Ecto neural progenitor cell (in vitro differentiated cells): Measurements from ENCODE around the gene COG5.
A peak's percentile ranks its signal among the peaks of the same experiment; 100 is the strongest.

Experiments used
- DNase-seq: peaks from one replicate; pipeline ENCODE4 v3.0.0-alpha.2; 2018; ENCODE audit warnings: low spot score

The COG5 gene

DNA sequence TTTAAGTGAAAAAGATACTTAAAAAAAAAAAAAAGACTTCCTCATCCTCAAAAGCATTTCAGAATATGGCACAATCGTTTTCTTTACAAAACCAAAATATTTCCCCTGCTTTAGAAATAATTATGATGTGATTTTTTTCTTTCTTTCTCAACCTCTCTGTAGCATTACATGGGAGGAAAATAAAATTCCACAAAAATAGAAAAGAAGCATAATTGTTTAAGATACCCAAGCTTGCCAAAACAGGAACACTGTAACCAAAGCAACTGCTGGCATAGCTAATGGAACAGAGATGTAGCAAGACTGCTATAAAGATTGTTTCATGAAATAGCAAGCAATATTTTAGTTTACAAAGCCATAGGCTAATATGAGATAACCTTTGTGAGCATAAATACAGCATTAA, 169.4 kb downstream of the COG5 start:
- DNase-seq: no peak

DNA sequence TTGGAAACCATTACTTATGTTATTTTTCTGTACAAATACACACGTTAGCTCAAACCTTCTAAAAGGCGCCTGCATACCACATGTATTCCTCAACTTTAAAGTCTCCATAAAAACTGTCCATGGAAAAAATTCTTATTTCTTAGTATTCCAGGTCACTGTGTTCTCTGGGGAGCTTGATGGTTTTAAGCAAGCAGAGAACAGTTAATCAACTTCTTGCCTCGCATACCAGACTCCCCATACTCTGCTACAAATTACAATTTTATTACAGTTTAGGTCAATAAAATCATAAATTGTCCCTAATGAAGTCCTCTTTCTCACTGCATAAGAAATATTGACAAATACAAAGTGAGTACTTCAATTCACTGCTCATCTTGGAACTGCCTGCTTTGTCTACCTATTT, 170.9 kb downstream of the COG5 start:
- no peak for DNase-seq

DNA sequence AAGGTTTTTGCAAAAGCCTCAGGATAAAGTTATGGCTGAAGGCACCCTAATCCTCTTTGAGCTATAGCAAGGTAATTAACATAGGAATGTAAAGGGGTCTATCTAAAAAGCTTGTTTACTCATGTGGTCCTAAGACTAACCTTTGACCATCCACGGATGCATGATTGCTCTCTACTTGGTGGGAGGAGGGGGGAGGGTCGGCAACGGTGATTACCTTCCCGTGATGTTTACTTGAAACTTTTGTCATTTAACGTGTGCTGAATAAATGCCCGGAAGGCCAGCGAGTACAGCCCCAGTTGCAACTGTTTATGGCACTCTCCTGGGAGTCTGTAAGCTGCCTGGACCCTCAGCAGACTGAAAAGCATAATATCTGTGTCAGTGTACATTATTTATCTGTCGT, 172.8 kb downstream of the COG5 start:
- DNase-seq: no peak

DNA sequence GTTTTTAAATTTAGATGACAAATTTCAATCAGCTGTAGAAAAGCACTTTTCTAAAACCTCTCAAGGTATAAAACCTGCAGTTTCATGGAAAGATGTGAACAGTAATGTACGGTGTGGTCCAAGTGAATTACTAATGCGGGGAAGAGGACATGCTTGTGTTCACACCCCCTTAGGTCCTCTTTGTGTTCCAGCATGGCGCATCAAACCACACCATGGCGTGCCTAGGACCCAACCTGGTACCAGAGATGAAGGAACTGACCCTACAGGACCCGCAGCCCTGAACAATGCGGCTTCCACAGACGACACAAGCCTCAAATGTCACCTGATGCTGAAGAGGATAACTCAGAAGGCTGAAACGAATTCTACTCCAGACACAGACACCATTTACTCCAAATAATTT, 175.1 kb downstream of the COG5 start:
- no peak for DNase-seq

DNA sequence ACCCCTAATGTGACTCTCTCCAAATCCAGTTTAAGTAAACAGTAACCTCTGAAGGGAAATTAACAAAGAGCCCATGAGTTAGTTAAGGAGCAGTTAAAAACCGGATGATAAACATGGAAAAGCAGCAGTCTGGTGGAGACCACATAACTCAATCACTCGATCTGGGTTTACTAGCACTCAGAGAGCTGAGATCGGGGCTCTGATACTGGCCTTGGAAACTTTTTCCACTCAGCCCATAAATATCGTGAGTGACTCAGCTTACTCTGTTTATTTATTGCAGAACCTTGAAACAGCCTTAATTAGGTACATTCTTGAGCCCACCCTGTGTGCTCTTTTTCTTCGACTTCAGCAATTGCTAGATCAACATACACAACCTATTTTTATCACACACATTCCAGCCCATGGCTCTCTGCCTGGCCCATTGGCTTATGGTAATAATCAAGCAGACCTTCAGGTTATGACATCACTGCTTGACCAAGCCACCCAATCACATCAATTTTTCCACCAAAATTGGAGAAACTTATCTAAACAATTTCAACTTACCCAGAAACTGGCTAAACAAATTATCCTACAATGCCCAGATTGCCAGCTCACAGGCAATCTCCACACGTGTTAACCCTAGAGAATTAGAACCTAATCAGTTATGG, 176.0 kb downstream of the COG5 start:
- DNase-seq: no peak

DNA sequence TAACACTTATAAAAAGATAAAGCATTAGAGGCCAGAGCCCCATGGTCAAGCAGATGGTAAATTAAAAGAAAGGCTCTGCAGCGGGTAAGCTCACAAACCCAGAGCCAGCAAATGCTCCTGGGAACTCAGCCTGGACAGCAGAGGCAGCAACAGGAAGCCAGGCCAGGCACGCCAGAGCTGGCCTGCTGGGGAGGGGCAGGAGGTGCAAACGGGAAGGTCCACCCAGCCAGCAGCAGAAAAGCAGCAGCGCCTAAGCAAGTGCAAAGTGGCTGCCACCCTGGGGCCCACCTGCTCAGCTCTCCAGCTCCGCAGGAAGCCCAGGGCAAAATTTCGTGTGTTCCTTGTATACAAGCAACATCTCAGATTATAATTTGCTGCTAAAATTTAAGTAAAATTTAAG, 176.6 kb downstream of the COG5 start:
- peak; percentile 58 for DNase-seq

DNA sequence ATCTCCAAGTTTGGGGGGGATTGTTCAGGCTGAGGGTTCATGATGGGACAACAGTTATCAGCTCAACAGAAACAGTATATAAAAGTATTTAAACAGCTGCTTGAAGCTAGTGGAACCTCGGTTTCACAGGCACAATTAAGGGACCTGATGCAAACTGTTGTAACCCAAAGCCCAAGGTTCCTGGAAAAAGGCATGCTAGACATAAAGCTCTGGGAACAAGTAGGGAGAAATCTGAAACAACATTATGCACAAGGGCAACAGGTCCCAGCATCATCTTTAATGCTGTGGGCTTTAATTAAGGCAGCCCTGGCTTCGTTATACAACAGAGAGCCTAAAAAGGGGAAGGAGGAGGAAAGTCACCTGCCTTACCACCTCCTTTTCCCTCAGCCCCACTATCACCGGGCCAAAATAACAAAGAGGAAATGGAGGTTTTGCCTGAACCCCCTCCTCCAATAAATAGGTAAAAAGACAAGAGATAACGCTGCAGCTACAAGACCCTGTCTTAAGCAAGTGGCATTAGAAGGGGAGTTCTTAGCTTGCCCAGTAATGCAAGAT, 177.1 kb downstream of the COG5 start:
- DNase-seq: no peak

DNA sequence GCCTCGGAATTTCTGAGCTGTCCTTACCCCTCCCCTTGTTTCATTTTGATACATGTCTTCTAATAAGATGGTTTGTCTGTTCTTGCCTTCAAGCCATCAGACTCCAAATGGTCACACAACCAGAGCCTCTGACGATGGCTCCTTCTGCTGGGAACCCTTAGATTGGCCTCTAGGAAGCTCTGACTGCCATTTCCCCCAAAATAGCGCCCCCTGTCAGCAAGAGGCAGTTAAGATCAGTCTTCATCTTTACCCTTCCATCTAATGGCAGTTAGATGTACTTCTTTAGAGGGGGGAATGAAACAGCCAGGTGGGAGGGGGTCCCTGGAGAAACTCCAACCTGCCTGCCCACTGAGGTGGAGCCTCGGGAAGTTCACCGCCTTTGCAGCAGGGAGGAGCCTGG, 179.7 kb downstream of the COG5 start:
- no peak for DNase-seq

DNA sequence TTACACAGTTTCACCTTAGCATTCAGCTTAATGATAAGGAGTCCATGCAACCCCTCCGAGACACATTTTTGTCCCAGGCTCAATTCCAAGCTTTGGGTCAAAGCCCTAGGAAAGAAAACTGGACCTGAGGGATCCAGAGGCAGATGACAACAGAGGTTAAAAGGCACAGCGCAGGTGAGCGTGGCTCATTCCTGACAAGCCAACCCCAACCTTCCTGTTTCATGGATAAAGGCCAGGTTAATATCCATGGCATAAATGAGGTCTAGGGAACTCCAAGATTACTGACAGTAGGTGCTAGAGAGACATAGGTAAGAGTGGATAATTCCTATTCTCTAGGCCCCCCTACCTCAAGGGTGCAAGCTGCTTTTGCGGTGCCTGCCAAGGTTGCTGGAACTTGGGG, 180.5 kb downstream of the COG5 start:
- DNase-seq: no peak

DNA sequence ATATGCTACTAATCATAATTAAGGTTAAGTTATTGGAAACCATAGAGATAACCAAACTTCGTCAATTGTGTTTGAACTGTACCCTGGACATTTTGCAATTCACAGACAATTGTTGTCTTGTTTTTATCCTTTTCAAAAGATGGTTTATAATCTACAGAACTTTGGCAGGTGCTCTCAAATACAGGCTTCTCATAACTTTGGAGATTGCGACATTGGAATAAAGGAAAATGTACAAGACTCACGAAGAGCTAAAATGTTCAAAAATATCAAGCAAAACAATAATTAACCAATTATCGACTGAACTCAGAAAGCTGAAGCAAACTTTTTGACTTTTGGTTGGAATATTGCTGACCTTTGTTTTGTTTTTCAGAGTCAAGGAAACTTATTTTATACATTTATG, 182.3 kb downstream of the COG5 start:
- DNase-seq: no peak

DNA sequence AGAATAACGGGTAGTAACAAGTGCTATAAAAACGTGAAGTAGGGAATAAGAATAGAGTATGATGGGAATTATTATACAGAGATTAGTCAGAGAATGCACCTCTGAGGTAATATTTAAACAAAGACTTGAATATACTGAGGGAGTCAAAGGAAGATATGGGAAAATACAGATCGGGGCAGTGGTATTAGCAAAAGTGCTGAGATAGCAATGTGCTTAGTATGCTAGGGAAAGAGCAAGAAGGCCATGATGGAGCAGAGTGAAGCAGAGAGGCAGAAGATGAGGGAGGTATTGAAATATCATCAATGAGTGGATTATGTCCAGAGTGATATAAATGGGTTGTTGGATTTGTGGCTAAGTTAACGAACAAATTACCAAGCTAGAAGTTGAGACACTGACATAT, 190.4 kb downstream of the COG5 start:
- no peak for DNase-seq

DNA sequence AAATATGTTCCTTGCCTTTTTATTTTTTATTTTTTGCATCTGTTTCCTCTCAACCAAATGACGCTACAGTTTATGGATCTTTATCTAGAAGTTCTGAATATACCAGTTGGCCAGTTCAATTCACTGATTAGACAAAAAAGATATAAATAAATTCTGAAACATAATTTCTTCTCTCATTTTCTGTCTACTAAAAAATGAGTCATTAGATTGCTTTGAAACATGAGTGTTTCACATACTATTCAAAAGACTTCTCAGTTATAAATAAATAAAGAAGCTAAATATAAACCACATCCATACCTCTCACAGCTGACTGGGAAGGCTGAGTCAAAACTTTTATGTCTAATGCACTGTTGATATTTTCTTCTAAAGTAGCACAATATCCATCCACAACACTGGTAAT, 191.4 kb downstream of the COG5 start:
- no peak for DNase-seq

DNA sequence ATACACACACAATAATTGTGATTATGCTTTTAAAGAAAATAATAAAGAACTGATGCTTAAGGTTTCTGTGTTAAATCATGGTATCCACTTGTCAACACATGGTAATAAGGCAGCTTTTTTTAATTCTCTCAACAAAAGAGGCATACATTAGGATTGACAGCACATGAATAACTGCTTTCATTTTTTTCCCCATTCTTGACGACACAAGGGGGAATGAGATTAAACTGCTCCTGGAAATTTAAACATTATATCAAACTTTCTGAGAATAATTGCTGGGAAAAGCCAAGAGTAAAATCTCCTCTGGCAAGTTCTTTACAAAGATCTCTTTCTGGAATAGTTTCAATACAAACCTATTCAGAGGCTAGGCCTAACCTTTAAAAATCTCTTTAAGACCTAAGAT, 192.9 kb downstream of the COG5 start:
- DNase-seq: no peak

DNA sequence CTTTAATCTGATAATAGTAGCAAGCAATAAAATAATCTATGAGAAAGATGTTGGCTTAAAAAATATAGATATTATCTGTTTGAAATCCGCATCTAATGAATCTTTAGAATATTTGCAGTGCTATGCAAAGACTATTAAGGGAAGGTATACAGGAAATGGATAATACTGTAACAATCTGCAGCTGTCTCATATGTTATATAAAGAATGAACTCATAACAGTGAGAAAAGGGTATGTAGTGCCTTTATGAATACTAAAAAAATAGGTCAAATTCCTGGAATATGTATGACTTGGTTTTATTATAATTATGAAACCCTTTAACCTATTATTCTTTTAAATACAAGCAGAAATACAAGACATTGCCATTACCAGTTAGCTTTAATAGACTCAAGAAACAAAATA, 198.9 kb downstream of the COG5 start:
- no peak for DNase-seq

DNA sequence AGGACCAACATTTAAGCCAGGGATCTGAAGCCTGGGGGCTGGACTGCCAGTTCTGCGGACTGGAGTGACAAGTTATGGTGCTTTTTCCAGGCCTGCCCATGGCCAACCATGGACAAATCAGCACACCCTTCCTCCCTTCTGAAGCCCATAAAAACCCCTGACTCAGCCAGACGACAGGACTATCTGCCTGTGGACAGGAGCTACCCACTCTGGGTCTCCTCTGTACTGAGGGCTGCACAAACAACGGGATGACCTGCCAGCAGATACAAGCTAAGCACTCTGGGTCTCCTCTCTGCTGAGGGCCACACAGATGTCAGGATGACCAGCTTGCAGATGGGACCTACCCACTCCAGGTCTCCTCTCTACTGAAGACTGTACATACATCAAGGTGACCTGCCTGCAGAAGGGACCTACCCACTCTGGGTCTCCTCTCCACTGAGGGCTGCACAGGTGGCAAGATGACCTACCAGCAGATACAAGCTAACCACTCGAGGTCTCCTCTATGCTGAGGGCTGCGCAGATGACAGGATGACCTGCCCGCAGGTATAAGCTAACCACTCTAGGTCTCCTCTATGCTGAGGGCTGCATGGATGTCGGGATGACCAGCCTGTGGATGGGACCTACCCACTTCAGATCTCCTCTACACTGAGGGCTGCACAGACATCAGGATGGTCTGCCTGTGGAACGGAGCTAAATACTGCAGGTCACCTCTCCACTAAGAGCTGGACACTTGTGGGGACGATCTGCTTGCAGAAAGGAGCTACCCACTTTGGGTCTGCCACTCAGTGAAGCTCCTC, 204.0 kb downstream of the COG5 start:
- no peak for DNase-seq

DNA sequence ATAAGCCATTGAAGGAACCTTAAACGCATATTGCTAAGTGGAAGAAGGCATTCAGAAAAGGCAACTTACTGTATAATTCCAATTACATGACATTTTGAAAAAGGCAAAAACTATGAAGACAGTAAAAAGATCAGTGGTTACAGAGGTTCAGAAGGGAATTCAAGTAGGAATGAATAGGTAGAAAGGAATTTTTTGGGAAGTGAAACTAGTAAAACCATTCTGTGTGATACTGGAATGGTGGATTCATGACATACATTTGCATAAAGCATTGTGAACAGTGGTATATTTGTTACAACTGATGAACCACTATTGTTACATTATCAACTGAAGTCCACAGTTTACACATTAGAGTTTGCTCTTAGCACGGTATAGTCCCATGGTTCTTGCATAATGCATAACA, 208.1 kb downstream of the COG5 start:
- DNase-seq: no peak

DNA sequence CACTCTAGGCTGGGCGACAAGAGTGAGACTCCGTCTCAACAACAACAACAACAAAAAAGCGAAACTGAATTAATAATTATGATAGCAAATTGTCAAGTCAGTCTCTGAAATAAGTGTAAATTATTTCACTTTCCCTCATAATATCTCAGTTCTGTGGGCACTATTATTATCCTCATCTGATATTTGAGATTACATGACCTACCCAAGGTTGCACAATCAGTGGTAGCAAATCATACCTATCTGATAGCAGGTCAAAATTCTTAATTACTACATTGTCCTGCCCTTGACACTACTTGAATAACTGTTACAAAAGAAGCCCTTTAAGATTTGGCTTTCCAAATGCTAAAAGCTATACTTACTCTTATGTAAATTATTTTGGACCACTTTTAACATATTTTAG, 209.1 kb downstream of the COG5 start:
- DNase-seq: no peak

DNA sequence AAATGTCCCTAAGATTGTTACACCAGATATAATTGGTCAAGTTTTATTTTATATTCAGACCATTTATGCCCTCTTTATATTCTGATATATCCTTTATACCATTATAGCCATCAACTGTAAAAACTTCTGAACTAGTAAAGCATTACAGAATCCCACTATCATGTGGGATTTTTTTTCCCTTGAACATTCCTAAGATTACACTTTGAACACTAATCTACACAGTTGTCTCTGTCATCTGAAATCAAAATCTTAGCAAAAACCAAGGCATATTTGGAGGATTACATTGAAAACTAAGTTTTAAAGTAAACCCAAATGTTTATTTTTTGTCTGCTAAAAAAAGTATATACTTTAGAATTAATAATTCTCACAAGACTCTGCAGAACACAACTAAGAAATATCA, 210.0 kb downstream of the COG5 start:
- no peak for DNase-seq

DNA sequence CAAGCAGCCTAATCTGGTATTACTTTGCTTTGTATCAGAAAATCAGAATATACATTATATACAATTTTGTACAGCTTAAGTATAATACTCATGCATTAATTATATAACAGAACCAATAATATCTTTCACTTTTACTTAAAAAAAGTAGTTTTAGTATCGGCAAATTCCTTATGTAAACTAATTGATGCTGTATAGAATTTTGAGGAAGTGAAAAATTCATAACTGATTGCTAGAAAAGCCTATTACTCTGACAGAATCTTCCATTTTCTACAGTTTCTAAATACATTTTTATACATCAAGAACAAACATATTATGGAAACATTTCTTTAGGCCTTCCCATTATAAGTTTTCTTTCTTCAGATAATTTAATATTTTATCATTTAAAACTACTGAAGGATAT, 217.8 kb downstream of the COG5 start:
- no peak for DNase-seq

DNA sequence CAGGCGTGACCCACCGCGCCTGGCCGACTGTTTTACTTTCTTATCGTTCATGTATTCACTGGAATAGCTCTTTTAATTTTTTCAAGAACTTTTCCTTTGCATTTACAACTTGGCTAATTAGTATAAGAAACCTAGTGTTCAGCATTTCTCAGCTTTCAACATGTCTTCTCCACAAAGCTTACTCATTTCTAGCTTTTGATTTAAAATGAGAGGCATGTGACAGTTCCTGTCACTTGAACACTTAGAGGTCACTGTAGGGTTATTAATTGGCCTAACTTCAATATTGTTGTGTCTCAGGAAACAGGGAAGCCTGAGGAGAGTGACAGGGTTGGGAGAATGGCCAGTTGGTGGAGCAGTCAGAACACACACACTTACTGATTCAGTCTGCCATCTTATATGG, 218.9 kb downstream of the COG5 start:
- no peak for DNase-seq

DNA sequence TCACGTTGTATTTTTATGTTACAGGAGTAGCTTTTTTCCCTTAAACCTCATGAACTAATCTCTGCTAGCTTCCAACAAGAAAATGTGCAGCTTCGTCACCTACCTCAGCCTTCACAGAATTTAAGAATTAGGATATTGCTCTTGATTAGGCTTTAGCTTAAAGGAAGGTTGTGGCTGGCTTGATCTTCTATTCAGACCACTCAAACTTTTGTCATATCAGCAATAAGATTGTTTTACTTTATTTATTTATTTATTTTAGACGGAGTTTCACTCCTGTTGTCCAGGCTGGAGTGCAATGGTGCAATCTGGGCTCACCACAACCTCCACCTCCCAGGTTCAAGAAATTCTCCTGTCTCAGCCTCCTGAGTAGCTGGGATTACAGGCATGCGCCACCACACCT, 219.4 kb downstream of the COG5 start:
- no peak for DNase-seq

DNA sequence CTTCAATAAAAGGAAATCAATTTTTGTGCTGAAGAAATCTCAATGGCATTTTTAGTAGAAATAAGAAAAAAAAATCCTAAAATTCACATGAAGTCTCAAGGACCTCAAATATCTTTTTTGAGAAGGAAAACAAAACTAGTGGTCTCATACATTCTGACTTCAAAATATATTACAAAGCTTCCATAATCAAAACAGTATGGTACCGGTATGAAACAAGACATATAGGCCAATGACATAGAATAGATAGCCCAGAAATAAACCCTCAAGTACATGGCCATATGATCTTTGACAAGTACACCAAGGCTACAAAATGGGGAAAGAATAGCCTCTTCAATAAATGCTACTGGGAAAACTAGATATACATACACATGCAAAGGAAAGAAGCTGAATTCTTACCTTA, 225.6 kb downstream of the COG5 start:
- DNase-seq: no peak

DNA sequence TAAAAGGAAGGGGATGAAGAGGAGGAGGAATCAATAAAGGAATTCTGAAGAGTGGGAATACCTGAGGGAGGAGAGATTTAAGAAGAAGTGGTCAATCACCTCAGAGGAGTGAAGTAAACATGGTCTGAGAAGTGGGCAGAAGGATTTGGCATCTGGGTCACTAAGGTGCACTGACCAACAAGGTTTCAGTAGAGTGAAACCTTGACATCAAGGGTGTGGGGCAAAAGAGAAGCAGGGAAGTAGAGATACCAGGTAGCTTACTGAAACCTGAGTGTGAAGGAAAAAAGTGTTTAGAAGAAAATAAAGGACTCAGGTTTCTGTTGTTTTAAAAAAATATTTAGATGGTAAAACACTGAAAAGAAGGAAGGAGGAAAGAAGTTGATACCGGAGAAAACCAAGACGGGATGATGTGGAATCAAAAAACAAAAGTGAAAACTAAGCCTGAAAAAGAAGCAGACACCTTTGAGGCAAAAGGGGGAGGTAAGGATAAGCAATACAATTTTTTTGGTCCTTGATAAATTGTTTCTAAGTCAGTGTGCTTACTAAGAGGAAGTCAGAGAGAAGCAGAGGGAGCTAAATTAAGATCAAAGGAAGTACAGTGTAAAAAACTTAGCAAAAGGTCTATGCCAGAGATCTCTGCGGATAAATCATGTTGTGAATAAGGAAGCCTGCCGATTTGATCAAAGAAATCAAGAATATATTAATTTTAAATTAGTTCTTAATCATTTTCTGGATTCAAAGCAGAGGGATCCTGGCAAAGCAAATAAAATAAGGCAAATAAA, 231.0 kb downstream of the COG5 start:
- DNase-seq: no peak
